NOMO-1 (cell line): ENCODE results near the gene LEMD2.

Experiments
- DNase-seq, 2 experiments: peaks; one replicate each; lab custom pipeline; 2025; ENCODE audit not compliant: unreplicated experiment in 2 of 2; lab: John Stamatoyannopoulos, UW

LEMD2 gene

GRCh38 chr6:33759887-33760629 is 28.9 kb downstream of the LEMD2 start:
- DNase-seq: no peak

GRCh38 chr6:33758815-33759216 is 30.1 kb downstream of the LEMD2 start:
- DNase-seq: no peak

GRCh38 chr6:33757906-33758305 is 31.0 kb downstream of the LEMD2 start:
- DNase-seq: no peak

GRCh38 chr6:33757113-33757512 is 31.8 kb downstream of the LEMD2 start:
- no peak for DNase-seq

DNA sequence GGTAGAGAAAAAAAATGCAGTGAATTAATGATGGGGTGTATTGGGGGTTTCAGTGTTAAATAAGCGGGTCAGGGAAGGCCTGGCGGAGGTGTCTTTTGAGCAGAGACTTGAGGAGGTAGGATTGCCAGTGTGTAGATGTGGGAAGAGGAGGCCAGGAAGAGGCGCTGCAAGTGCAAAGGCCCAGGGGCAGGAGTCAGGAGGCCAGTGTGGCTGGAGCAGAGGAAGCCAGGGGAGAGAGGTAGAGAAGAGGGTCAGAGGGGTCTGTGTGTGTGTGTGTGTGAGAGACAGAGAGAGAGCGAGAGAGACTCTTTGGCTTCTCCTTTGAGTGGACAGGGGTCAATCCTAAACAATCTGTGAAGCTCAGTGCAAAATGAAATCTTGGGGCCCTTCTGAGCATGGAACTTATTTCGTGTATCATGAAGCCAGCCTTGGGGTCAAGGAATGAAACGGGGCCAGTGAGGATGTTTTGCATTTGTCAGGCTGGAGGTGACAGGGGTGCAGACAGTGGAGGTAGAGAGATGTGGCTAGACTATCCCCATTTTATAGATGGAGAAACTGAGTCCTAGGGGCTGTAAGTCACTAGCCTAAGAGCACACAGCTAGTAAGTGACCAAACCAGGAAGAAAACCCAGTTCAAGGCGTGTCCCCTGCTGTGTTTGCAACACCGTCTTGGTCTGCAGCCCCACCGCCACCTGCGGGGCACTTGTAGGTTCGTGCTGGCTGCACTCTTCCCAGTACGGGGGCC is 32.5 kb downstream of the LEMD2 start:
- no peak for DNase-seq

GRCh38 chr6:33755070-33755869 is 33.7 kb downstream of the LEMD2 start:
- DNase-seq: no peak

GRCh38 chr6:33754222-33754621 is 34.7 kb downstream of the LEMD2 start:
- no peak for DNase-seq

DNA sequence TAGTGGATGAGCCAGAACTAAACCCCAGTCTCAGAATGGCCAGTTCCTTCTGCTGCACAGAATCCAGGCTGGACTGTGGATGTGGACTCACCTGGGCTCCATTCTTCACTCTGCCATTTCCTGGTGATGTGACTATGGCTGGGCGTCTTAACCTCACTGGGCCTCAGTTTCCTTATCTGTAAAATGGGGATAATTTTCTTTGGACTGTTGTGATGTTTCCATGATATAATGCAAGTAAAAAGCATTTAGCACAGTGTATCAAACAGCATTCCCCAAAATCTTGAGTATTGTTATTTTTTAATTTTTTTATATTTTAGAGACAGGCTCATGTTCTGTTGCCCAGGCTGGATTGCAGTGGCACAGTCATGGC is 36.3 kb downstream of the LEMD2 start:
- DNase-seq: no peak

GRCh38 chr6:33751771-33752645 is 36.9 kb downstream of the LEMD2 start:
- DNase-seq: no peak

DNA sequence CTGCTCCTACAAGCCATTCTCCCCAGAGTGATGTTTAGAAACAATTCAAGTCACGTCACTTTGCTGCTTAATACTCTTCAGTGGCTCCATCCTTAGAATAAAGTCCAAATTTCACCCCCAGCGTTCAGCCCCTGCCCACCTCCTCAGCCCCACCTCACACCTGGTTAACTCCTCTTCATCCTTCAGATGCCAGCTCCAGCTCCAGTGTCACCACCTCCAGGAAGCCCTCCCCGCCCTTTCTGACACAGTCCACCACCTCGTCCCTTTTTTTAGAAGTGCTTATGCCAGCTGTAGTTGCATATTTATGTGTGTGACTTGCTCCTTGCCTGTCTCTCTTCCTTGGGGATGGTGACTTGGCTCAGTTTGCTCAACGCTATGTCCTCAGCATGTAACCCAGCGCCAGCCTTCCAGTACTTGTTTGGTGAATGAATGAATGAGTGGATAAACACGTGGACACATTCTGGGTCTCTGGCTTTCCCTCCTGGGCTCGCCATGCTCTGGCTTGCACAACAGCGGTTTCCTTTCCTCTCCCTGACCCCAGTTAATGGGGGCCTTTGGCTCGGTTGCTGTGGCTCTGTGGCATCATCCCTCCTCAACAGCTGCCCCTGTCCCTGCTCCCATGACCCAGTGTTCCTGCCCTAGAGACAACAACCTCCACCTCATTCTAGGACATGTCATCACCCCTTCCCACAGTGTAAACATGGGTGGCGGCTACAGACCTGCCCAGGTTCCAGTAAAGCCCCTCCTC is 38.5 kb downstream of the LEMD2 start:
- DNase-seq: no peak

DNA sequence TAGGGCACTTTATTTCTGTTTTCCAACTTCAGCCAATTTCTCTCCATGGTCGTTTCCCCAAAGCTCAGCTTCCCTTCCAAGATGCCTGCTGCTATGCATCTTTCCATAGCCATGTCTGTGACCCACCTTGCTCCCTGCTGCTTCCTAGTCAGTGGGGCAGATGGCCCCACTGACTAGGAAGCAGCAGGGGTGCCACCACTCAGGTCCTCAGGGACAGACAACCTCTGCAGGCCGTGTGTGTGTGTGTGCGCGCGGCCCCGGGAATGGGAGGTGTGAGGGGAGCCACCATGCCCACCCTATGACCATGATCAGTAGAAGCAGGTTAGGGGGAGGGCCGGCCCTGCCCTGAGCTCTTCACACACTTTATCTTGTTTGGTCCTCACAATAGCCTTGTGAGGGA is 39.5 kb downstream of the LEMD2 start:
- DNase-seq: no peak

- DNase-seq: no peak
These were observed 40.1 kb downstream of the LEMD2 start for GRCh38 chr6:33748841-33749240.

GRCh38 chr6:33747823-33748222 is 41.1 kb downstream of the LEMD2 start:
- DNase-seq: no peak

DNA sequence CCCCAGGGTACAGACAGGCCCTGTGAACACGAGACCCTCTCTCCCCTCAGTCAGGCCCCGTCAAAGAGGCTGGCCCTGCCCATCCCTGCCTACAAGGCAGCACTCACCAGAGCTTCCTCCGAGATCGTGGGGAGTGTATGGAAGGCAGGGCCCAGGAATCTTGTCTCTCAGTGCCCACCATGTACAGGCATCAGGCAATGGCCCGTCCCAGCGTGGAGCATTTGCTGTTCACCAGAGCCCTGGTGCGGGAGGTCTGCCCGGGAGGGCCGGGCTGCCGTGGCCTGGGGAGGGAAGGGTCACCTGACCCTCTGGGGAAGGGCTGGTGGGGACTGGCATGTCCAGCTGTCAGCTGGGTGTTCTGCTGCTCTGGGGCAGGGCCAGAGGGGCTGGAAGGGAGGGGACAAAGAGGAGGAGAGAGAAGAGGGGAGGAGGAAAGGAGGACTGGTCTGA is 42.3 kb downstream of the LEMD2 start, which contains the start of gene IP6K3:
TSS of gene IP6K3 (minus strand) at position 255 of the 450 bp plus-strand sequence. CDS start 11,429 bp downstream, outside the sequence.
- DNase-seq: no peak

GRCh38 chr6:33746036-33746600 is 42.8 kb downstream of the LEMD2 start:
- DNase-seq: no peak

GRCh38 chr6:33745548-33745947 is 43.4 kb downstream of the LEMD2 start:
- DNase-seq: no peak

GRCh38 chr6:33744895-33745546 is 43.9 kb downstream of the LEMD2 start:
- DNase-seq: no peak

- peak; percentile 9 to 34 for DNase-seq
These were observed 44.7 kb downstream of the LEMD2 start for GRCh38 chr6:33744001-33744848.
